Activated naive CD4-positive, alpha-beta T cell treated with anti-CD3 and anti-CD28 coated beads, Interleukin-2, amount 50 U/mL, for 24 hours (primary cell): ENCODE data around the gene CCSAP.

Experiments
- H3K27ac Mint-ChIP-seq: one replicate; pipeline ENCODE4 v1.8.0; 2021; ENCODE audit warnings: mild to moderate bottlenecking, mixed read lengths
- H3K27me3 Mint-ChIP-seq: one replicate; pipeline ENCODE4 v1.8.0; 2021; ENCODE audit warnings: mixed read lengths
- H3K36me3 Mint-ChIP-seq: one replicate; pipeline ENCODE4 v1.8.0; 2021; ENCODE audit warnings: mixed read lengths
- H3K4me1 Mint-ChIP-seq: one replicate; pipeline ENCODE4 v1.8.0; 2021; ENCODE audit warnings: mixed read lengths
- H3K4me3 Mint-ChIP-seq: one replicate; pipeline ENCODE4 v1.8.0; 2021; ENCODE audit warnings: mild to moderate bottlenecking, mixed read lengths
- H3K9me3 Mint-ChIP-seq: one replicate; pipeline ENCODE4 v1.8.0; 2021; ENCODE audit warnings: mixed read lengths

CCSAP gene

DNA sequence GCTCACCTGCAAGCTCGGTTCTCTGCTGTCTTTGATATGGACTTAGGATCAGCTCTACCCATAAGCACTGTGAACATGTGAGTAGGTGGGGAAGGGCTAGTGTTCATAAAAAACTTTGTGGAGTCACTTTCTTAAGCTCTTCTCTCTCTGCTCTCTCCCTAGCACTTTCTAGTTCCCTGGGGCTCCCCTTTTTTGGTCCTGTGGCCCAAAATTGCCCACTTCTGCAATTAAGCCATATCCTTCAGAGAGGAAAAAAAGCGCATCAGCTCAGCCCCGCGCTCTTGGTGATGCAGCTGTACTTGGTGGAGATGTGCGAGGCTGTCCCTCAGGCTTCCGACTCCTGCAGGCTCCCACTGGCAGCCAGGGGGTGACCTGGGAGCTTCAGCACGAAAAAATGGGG is 23.4 kb downstream of the CCSAP start:
- Mint-ChIP-seq H3K36me3 (peaks cover 12% of the 10 kb centered on the region), H3K9me3 (no peaks in the 10 kb centered on the region), H3K27me3 (no peaks in the 10 kb centered on the region), H3K4me1 (no peaks in the 10 kb centered on the region), H3K27ac (no peak overlapping the region), H3K4me3 (no peak overlapping the region)

DNA sequence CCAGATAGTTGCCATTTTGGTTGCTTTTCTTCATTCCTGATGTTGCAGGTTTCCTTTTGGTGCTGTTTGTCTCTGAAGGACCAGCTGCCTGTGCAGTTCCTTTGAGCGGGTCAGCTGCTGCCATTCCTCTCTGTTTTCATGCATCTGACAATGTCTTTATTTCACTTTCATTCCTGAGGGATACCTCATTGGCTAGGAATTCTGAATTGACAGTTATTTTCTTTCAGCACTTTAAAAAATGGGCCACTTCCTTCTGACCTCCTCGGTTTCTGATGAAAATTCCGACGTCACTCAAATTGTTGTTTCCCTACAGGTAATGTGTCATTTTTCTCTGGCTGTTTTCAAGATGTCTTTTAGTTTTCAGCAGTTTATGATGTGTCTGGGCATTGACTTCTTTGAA is 24.8 kb downstream of the CCSAP start:
- Mint-ChIP-seq H3K9me3 (no peaks in the 10 kb centered on the region), H3K4me1 (no peaks in the 10 kb centered on the region), H3K27ac (no peak overlapping the region), H3K36me3 (peaks cover 8% of the 10 kb centered on the region), H3K27me3 (no peaks in the 10 kb centered on the region), H3K4me3 (no peak overlapping the region)

DNA sequence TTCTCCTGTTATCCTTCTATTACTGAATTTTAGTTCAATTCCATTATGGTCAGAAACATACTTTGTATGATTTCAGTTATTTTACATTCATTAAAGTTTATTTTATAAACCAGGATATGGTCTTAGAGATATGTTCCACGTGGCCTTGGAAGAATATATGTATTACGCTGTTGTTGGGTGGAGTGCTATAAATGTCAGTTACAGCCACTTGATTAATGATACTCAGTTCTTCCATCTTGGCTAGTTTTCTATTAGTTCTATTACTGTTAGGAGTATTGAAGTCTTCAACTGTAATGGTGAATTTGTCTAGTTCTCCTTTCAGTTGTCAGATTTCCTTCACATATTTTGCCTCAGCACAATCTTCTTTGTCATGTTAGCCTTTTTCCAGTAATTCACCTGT is 26.7 kb downstream of the CCSAP start:
- Mint-ChIP-seq H3K27me3 (no peaks in the 10 kb centered on the region), H3K4me3 (no peak overlapping the region), H3K27ac (no peak overlapping the region), H3K36me3 (peaks cover 8% of the 10 kb centered on the region), H3K9me3 (no peaks in the 10 kb centered on the region), H3K4me1 (no peaks in the 10 kb centered on the region)

DNA sequence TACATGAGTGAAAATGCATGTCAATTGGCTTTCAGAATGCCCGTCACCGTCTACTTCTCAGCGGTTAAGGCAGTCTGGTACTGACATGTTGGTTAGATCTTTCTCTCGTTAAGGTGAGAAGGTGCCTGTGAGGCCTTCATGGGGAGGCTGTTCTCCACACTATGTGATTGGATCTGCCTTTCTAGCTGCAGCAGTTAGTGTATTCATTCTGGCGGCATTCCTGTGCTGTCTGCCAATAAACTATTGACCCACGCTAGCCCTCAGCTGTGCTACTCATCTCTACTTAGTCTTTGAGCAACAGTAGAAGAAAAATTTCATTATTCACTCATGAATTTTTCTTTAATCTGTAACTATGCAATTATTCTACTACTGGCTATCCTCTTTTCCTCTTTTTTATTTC is 32.0 kb downstream of the CCSAP start:
- peaks cover 13% of the 10 kb centered on the region for H3K36me3 Mint-ChIP-seq
- no peaks in the 10 kb centered on the region for H3K4me1 Mint-ChIP-seq
- H3K9me3 Mint-ChIP-seq = no peaks in the 10 kb centered on the region
- no peaks in the 10 kb centered on the region for H3K27me3 Mint-ChIP-seq
- no peak overlapping the region for H3K4me3 Mint-ChIP-seq
- no peak overlapping the region for H3K27ac Mint-ChIP-seq

DNA sequence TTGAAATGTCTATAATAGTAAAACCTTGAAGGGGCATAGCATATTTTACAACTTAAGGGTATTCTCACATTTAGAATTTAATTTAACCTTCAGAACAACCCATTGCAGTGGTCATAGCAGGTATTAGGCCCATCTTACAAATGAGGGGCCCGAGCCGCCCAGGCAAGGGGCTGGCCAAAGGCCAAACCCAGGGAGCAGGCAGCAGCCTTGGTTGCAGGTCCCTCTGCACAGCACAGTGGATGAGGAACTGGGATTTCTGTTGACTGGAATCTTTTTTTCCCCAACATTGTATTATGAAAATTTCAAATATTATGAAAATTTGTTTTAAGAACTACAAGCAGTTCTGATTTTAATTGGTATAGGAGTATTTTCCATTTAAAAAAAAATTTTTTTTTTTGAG is 33.2 kb downstream of the CCSAP start:
- H3K4me3 Mint-ChIP-seq = no peak overlapping the region
- H3K27me3 Mint-ChIP-seq = no peaks in the 10 kb centered on the region
- H3K4me1 Mint-ChIP-seq = no peaks in the 10 kb centered on the region
- H3K36me3 Mint-ChIP-seq = peaks cover 13% of the 10 kb centered on the region
- no peaks in the 10 kb centered on the region for H3K9me3 Mint-ChIP-seq
- no peak overlapping the region for H3K27ac Mint-ChIP-seq

DNA sequence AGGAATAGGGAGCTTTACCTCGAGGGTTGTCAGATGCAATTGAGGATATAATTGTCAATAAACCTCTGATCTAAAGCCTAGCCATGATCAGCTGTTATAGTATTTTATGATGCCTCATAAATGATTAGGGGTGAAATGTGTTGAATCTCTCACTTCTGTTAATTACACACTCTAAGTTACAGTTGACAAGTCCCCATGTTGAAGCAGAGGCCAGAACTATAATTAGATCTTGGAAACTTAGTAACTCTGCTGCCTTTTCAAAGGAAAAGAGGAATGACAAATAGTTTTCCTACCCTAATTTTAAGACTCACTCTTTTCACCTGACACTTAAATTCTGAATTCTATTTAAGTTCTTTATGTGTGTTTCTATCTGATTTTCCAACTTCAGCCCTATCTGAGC is 33.8 kb downstream of the CCSAP start:
- H3K27me3 Mint-ChIP-seq = no peaks in the 10 kb centered on the region
- H3K4me1 Mint-ChIP-seq = no peaks in the 10 kb centered on the region
- H3K36me3 Mint-ChIP-seq = peaks cover 13% of the 10 kb centered on the region
- no peak overlapping the region for H3K27ac Mint-ChIP-seq
- H3K9me3 Mint-ChIP-seq = no peaks in the 10 kb centered on the region
- no peak overlapping the region for H3K4me3 Mint-ChIP-seq

DNA sequence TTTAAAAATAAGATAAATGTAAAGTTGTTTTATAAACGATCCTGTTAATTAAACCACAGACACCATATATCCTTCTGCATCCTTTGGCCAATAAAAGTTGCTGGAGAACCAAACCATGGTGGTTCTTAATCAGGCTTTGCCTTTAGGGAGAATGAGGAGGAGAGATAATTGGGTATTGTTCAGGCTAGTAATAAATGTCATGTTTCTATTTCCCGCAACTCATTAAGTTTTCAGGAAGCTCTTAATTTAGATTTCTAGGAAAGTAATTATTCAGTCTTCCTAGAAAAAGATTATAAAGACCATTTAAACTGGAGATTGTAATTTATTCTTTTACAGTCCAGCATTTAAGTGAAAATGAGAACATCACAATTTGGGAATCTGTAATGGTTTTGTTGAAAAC is 37.5 kb downstream of the CCSAP start:
- Mint-ChIP-seq H3K27me3 (no peaks in the 10 kb centered on the region), H3K4me3 (no peak overlapping the region), H3K36me3 (peaks cover 12% of the 10 kb centered on the region)

DNA sequence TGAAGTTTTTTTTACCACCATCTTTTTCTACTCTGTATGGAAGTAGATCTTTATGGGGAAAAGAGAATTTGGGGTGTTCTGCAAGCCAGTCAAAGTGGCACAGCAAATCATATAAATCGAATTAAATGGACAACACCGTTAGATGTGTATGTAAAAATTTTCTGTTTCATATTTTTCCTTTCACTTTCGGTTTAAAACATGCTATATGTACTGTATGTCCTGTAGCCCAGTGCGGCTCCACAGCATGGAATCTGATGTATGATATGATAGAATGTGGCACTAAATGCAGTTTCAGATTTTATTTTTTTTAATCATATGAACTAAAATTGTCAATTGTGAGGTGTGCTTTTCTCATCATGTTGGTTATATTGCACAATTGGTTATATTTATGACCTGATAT is 39.0 kb downstream of the CCSAP start:
- no peaks in the 10 kb centered on the region for H3K27me3 Mint-ChIP-seq
- H3K27ac Mint-ChIP-seq = no peak overlapping the region
- H3K9me3 Mint-ChIP-seq = no peaks in the 10 kb centered on the region
- peaks cover 18% of the 10 kb centered on the region for H3K36me3 Mint-ChIP-seq
- no peak overlapping the region for H3K4me3 Mint-ChIP-seq
- peaks cover 9% of the 10 kb centered on the region for H3K4me1 Mint-ChIP-seq

More for the DNA sequence above, 37.5 kb downstream of the CCSAP start:
- H3K9me3 Mint-ChIP-seq = no peaks in the 10 kb centered on the region
- H3K4me1 Mint-ChIP-seq = peaks cover 6% of the 10 kb centered on the region
- no peak overlapping the region for H3K27ac Mint-ChIP-seq

DNA sequence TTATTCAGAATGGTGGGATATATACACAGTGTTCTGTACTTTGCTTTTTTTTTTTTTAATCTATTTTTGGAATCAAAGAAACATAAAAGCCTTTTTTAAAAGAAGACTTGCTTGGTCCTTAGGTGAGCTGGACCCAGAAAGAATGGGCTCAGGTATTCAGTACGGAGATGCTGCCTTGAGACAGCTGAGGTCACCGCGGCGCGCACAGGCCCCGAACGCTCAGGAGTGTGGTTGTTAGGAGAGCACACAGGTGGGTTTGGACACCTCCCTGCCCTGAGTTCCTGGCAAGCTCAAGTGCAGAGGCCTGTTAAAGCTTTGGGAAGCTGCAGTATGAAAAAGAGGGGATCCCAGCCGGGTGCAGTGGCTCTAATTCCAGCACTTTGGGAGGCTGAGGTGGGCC is 40.1 kb downstream of the CCSAP start:
- H3K36me3 Mint-ChIP-seq = peaks cover 19% of the 10 kb centered on the region
- no peaks in the 10 kb centered on the region for H3K27me3 Mint-ChIP-seq
- no peak overlapping the region for H3K4me3 Mint-ChIP-seq
- H3K4me1 Mint-ChIP-seq = peaks cover 9% of the 10 kb centered on the region
- no peaks in the 10 kb centered on the region for H3K9me3 Mint-ChIP-seq
- no peak overlapping the region for H3K27ac Mint-ChIP-seq

DNA sequence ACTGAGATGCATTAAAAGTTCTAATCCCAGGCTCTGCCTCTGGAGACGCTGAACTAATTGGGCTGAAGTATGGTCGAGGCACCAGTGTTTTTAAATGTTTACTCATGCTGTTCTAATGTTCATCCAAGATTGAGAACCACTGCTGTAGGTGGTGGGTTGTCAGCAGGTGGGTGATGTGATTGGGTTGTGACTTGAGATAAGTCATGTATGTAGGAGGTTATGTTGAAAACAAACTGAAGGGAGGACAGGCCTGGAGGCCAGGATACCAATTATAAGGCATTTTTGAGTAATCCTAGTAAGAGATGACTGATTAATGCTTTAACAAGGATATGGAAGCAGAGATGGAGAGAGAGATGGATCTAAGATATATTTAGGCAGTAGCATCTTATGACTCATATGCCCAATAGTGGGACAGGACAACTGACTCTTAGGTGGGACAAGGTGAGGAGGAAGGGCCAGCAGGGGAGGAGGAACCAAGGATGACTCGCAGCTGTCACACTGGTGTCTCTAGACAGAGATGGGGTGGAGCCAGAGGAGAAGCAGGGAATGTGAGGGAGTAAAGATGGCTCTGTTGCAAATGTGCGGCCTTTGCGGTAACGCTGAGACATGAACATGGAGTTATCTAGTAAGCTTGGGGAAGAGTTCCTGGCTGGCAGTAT is 42.6 kb downstream of the CCSAP start:
- Mint-ChIP-seq H3K27me3 (no peaks in the 10 kb centered on the region), H3K4me3 (no peak overlapping the region), H3K27ac (no peak overlapping the region), H3K9me3 (no peaks in the 10 kb centered on the region), H3K36me3 (peaks cover 19% of the 10 kb centered on the region), H3K4me1 (peaks cover 9% of the 10 kb centered on the region)

DNA sequence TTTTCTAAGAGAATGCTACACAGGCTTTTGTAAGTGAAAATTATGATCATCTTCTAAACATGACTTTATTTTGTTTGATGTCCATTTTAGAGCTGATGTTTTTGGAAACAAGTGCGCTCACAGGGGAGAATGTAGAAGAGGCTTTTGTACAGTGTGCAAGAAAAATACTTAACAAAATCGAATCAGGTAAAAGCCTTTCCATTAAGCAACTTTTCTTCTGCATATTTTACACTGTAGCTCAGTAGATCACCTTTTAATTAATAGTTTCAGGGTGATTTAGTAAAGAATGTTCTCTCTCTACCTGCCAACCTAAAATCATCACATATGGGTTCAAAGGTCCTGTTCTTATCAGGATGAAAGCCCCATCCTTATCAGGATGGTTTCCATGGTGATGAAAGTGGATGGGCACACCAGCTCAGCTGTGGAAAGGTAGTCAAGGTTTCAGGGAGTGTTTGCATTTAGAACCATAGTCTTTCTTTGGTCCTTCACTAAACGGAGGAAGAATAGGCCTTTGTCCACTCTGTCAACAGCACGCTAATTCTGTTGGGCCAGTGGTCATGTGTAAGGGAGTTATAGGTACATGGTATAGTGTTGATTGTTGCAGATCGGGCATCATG is 43.9 kb downstream of the CCSAP start:
- no peaks in the 10 kb centered on the region for H3K27me3 Mint-ChIP-seq
- H3K36me3 Mint-ChIP-seq = peaks cover 19% of the 10 kb centered on the region
- no peak overlapping the region for H3K4me3 Mint-ChIP-seq

DNA sequence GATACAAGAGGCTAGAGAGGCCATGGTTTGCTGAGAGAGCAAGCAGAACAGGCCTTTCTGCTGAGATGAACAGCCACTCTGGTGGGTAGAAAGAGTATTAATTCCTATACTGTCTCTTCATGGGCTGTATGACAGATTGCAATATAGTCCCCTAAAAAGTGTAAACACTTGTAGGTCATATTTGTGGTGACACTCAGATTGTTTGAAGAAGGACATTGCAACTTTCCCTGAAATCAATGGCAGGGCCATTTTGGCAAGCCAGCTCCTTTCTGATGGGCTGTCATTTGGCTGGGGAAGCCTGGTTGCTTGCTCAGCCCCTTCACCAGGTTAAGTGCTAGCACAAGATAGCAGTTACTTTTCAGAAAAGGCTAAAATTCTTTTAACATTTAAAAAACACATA is 44.4 kb downstream of the CCSAP start:
- no peak overlapping the region for H3K27ac Mint-ChIP-seq
- H3K9me3 Mint-ChIP-seq = no peaks in the 10 kb centered on the region
- H3K4me1 Mint-ChIP-seq = peaks cover 5% of the 10 kb centered on the region
- no peaks in the 10 kb centered on the region for H3K27me3 Mint-ChIP-seq
- H3K36me3 Mint-ChIP-seq = peaks cover 19% of the 10 kb centered on the region
- no peak overlapping the region for H3K4me3 Mint-ChIP-seq

More for the DNA sequence above, 43.9 kb downstream of the CCSAP start:
- Mint-ChIP-seq H3K27ac (no peak overlapping the region), H3K9me3 (no peaks in the 10 kb centered on the region), H3K4me1 (peaks cover 9% of the 10 kb centered on the region)

DNA sequence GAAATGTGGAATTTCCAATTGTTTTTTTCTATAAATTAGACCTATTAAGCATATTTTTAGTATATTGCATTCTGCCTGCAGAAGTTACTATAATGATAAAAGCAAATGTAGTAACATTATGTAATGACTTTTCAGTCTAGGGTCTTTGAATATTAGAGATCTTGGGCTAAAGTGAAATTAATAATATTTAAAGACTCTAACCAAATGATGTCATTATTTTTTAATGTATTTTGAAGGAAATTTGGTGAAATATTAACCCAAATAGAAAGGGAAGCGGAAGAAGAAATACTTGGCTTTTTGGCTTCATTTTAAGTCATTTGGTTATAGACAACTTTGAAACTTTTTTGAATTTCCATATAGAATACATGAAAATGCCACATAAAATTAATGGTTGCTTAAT is 45.1 kb downstream of the CCSAP start:
- peaks cover 3% of the 10 kb centered on the region for H3K4me1 Mint-ChIP-seq
- no peak overlapping the region for H3K27ac Mint-ChIP-seq
- H3K27me3 Mint-ChIP-seq = no peaks in the 10 kb centered on the region
- H3K36me3 Mint-ChIP-seq = peaks cover 17% of the 10 kb centered on the region
- no peaks in the 10 kb centered on the region for H3K9me3 Mint-ChIP-seq
- H3K4me3 Mint-ChIP-seq = no peak overlapping the region

DNA sequence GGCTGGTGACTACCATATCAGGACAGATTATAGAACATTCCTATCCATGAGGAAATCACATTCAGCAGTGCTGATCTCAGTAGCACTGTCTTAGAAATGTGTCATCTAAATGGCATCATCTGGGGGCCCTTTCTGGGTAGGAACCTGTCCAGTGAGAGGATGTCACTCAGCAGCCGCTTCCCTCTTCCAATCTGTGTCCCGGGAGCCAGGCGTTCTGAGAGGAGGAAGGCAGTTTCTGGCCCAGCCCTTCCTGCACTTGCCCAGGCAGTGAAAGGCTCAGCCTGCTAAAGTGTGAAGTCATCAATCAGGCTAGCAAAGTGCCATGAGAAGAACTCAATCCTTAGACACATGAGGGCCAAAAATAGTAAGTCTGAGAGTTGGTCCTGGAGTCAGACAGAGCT is 46.3 kb downstream of the CCSAP start:
- H3K36me3 Mint-ChIP-seq = peaks cover 17% of the 10 kb centered on the region
- H3K27me3 Mint-ChIP-seq = no peaks in the 10 kb centered on the region
- no peak overlapping the region for H3K27ac Mint-ChIP-seq
- H3K4me3 Mint-ChIP-seq = no peak overlapping the region
- peaks cover 3% of the 10 kb centered on the region for H3K4me1 Mint-ChIP-seq
- peaks cover under 1% of the 10 kb centered on the region for H3K9me3 Mint-ChIP-seq

DNA sequence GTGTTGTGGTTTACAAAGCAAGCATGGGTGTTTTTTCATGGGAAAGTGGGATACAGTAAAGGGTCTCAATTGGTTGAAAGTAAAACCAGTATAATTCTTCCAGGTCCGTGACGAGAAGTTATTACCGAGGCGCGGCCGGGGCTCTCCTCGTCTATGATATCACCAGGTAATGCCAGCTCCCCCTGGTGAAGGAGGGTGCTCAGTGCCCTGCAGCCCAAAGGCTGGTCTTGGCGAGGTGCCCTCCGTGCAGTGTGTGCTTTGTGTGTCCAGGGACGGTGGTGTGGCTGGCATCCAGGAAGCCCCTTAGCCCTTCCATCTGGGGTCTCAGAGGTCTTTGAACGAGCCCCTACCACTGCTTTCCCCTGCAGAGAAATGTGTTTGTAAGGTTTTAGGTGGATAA is 47.1 kb downstream of the CCSAP start:
- H3K27ac Mint-ChIP-seq = no peak overlapping the region
- peaks cover 3% of the 10 kb centered on the region for H3K4me1 Mint-ChIP-seq
- peaks cover 21% of the 10 kb centered on the region for H3K36me3 Mint-ChIP-seq
- H3K27me3 Mint-ChIP-seq = no peaks in the 10 kb centered on the region
- H3K4me3 Mint-ChIP-seq = no peak overlapping the region
- peaks cover 8% of the 10 kb centered on the region for H3K9me3 Mint-ChIP-seq

DNA sequence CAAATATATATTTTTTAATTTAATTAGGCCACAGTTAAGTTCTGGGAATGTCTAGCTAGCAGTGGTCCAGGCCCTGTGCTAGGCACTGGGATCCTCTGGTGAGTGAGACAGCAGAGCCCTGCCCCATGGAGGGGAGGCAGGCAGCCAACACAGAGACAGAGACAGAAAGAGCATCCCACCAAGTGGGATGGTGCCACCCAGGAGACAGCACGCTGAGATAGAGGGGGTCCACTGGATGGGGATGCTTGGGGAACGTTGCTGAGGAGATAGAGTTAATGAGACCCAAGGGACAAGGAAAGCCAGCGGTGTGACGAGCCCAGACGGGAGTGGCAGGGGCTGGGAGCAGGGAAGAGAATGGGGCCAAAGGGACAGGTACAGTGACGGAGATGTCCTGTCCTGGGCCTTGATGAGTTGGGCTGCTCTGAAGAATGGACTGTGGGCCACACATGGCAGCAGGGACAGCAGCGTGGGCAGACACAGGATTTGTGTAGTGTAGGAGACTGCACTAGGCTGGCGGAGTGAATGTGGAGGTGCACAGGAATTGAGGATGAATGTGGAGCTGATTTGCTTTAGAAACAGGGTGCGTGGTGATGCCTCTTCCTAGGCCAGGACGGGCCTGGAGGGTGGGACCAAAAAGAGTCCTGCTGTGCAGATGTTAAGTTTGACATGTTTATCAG is 49.2 kb downstream of the CCSAP start:
- Mint-ChIP-seq H3K27ac (no peak overlapping the region), H3K9me3 (peaks cover 11% of the 10 kb centered on the region), H3K4me1 (no peaks in the 10 kb centered on the region), H3K27me3 (no peaks in the 10 kb centered on the region), H3K4me3 (no peak overlapping the region), H3K36me3 (peaks cover 20% of the 10 kb centered on the region)
